ENCODE measurements around the gene TBX1.
"Not testable (repeated sequence)": the region's sequence is repeated elsewhere in the genome, so short reads cannot be mapped to it uniquely, and the experiment has no call there.

The TBX1 gene

GRCh38 chr22:19723983-19724827 is 36.4 kb upstream of the TBX1 start:
- DNase-seq = no peak

GRCh38 chr22:19724927-19725661 is 35.5 kb upstream of the TBX1 start:
- DNase-seq = no peak

DNA sequence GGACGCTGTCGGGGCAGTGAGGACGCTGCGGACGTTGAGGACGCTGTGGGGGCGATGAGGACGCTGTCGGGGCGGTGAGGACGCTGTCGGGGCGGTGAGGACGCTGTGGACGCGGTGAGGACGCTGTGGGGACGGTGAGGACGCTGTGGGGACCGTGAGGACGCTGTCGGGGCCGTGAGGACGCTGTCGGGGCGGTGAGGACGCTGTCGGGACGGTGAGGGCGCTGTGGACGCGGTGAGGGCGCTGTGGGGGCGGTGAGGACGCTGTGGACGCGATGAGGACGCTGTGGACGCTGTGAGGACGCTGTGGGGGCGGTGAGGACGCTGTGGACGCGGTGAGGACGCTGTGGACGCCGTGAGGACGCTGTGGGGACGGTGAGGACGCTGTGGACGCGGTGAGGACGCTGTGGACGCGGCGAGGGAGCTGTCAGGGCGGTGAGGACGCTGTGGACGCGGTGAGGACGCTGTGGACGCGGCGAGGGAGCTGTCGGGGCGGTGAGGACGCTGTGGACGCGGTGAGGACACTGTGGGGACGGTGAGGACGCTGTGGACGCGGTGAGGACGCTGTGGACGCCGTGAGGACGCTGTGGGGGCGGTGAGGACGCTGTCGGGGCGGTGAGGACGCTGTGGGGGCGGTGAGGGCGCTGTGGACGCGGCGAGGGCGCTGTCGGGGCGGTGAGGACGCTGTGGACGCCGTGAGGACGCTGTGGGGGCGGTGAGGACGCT is 34.4 kb upstream of the TBX1 start:
- DNase-seq = not testable (repeated sequence)

DNA sequence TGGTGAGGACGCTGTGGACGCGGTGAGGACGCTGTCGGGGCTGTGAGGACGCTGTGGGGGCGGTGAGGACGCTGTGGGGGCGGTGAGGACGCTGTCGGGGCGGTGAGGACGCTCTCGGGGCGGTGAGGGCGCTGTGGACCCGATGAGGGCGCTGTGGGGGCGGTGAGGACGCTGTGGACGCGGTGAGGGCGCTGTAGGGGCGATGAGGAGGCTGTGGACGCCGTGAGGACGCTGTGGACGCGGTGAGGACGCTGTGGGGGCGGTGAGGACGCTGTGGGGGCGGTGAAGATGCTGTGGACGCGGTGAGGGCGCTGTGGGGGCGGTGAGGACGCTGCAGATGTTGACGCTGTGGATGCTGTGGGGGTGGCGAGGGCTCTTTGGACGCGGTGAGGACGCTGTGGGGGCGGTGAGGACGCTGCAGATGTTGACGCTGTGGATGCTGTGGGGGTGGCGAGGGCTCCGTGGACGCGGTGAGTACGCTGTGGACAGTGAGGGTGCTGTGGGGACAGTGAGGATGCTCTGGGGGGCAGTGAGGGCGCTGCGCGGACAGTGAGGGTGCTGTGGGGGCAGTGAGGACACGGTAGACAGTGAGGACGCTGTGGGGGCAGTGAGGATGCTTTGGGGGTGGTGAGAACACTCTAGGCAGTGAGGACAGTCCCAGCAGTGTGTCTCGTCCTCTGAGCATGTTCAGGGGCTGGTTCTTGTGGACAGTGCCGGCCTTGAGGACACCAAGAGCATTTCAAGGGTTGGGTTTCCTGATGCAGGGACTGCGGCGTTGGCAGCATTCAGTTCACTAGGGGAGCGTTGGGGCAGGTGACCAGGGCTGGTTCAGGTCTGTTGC is 33.0 kb upstream of the TBX1 start:
- DNase-seq = no peak

DNA sequence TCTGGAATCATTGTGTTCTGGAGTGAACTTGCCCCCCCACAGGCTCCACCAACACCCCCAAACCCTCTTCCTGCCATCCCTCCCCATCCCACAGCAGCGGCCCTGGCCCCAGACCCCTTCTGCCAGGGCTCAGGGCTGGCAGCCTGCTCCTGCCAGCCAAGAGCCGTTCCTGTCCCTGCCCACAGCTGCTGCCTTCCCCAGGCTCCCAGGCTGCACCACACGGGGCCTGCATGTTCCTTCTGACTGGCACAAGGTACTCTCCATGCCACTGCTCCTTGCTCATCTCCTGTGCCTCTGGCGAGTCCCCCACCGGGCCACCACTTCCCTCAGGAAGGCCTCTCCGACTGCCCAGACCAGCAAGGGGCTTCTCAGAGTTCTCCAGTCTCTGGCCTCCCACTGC is 32.3 kb upstream of the TBX1 start:
- DNase-seq = no peak

GRCh38 chr22:19728836-19729235 is 31.7 kb upstream of the TBX1 start:
- no peak for DNase-seq

DNA sequence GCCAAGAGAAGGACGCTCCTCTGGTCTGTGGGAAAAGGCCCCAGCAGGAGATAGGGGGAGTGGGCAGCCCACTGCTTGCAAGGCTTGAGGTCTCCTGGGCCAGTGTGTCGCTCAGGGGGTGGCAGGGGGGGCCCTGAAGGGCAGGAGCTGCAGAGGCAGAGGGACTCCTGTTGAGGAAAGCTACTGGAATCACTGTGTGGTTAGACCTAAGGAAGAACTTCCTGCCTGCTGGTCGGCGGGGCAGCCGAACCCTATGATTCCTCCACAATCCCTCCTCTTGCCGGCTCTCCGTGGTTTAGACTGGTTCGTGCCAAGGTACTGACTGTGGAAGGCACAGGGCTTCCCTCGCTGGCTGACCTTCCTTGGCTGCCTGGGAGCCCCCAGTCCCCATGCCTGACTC is 31.1 kb upstream of the TBX1 start:
- no peak for DNase-seq

- DNase-seq = no peak
Measured at GRCh38 chr22:19730198-19730597, 30.4 kb upstream of the TBX1 start.

- peak; percentile 77 to 81 for DNase-seq
Measured at GRCh38 chr22:19730655-19731360, 29.8 kb upstream of the TBX1 start.

GRCh38 chr22:19731361-19732135 is 29.0 kb upstream of the TBX1 start:
- no peak for DNase-seq

DNA sequence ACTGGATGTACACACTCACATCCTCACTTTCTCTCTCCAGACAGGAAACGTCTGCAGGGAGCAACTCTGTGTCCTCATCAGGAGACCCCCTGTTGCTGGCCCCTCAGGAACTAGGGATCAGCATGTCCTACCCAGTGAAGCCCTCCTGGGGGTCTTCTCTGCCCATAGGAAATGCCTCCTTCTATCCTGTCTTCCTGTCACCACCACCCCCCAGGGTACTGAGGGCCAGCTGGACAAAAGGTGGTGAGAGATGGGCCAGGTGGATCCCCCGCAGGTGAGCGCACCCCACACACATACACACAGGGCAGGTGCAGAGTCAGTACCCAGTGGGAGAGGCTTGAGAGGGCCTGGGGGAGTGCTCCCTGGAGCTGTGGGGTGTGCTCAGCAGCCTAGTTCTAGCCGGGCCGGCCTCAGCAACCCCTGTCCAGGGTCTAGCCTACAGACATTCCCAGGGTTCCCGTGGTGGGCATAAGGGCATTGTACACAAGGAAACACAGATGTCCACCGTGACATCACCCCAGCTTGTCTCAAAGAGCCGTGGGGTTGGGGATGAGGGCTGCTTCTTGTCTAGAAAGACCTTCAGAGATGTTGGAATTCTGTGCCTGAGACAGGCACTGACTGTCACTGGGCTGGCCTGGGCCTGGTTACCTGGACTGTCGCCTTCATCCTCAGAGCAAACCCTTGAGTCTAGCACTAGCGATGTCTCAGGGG is 28.0 kb upstream of the TBX1 start:
- DNase-seq = peak in 1 of 2 experiments; percentile 38

GRCh38 chr22:19733755-19734154 is 26.8 kb upstream of the TBX1 start:
- DNase-seq = no peak

- DNase-seq = no peak
Measured at GRCh38 chr22:19734163-19734562, 26.4 kb upstream of the TBX1 start.

DNA sequence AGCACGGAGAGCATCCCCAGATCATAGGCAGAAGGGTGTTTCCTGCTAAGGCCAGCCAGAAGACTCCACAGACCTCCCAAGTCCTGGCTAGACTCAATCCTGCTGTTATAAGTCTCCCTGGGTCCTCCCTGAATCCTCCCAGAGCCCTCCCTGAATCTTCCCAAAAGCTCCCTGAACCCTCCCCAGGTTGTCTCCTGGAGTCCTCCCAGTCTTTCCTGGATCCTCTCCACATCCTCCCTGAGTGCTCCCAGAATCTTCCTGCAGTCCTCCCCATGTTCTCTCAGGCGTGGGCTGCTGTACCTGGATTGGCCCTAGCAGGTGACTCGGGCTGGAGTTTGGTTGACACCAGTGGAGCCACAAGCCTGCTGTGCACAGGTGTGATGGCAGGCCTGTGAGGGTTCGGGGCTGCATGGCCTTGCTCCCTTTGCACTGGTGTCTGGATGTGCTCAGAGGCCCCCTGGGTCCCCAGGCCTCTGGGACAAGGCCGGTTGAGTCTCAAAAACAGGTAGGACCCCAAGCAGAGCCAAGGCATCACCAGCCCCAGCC is 25.7 kb upstream of the TBX1 start:
- no peak for DNase-seq

DNA sequence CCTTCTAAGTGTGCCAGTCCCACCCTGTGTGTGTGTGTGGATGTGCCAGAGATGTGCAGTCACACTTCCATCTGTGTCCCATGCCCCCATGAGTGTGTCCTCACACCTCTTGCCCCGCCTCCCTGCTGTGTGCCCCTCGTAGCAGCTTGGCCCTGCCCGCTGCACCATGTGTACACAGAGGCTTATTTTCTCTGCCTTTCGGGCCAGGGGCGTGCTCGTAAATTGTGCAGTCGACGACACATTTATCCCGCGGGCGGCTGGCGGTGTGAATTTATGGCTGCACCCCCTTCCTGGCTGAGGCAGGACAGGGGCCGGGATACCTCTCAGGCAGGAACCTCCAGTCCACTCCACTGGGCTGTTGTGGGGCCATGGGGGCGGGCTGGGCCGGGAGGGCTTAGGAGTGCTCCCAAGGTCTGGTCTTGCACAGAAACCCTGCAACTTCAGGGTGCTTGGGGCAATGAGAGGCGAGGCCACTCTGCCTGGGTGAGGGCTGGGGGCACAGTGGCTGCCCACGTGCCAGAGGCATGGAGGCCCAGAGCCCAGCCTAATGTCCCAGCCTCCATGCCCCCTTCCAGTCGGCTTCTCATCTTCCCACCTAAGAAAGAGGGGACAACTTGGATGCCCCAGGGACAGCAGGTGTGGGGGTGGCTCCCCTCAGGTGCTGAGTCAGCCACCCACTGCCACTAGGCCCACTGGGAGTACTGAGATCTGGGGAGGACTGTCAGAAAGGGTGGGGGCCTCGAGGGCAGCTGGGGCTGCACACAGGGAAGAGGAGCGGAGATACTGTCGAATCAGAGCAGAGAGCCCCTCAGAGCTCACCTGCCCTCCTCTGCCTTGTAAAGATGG is 24.7 kb upstream of the TBX1 start:
- no peak for DNase-seq

DNA sequence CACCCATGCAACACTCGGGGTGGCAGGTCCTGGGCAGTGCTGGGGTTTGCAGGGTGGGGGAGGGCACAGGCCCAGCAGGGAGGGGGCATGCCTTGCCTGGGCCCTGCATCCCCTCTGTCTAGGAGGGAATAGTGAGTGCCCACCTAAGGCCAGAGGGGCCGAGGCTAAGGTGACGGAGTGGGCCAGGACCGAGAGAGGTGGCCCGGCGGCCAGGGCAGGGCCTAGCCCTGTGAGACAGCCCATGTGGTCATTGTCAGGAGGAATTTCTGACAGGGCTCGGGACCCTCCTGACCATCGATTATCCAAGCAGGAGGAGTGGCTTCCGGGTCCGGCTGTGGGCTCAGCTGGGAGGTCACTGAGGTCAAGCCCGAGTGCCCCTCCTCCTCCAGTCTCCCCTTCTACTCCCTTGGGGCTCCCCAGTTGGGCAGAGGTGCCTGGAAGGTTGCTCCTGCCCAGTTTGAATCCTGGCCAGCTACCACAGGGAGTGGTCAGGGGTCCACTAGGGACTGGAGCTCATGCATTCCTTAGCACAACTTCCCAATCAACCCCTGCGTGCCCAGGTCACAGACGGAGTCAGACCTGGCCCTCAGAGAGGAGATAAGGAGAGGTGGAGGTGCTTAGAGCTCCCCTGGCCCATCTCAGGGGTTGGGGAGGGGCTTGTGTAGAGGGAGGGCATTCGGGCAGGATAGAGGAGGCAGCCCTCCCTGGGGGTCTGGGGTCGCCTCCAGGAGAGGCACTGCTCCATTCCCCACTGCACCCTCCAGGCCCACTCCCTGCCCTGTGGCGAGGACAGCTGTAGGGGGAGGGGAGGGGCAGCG is 22.5 kb upstream of the TBX1 start:
- no peak for DNase-seq

- no peak for DNase-seq
Measured at GRCh38 chr22:19738664-19739447, 21.7 kb upstream of the TBX1 start.
